MCF 10A (cell line): Measurements from ENCODE around the gene SRC. TPM values are rescaled to one million over a fixed set of nuclear protein-coding genes. Genes with fewer than 3 reads are reported as not detected.

Source experiments
- BruUV-seq: library from RNA; stranded (reverse); fragments of 400-500 nt; replicated peaks from 2 replicates; lab custom pipeline; 2021; lab: Mats Ljungman, UMichigan
- CTCF ChIA-PET: fragments of 300-600 bp; sonication (Branson Sonifier 250); formaldehyde crosslinking; extraction: SDS; loops from one replicate; lab custom pipeline; 2021; ENCODE audit warnings: antibody characterized with exemption, inconsistent platforms; lab: Yijun Ruan, JAX
- POLR2A ChIA-PET: fragments of 300-600, 350-650 bp; sonication (Branson Sonifier 250); formaldehyde crosslinking; extraction: SDS; loops from one replicate; lab custom pipeline; 2020; ENCODE audit warnings: antibody characterized with exemption, inconsistent platforms; lab: Yijun Ruan, JAX
- DNase-seq: peaks from one replicate; pipeline ENCODE4 v3.0.0-alpha.2; 2018; ENCODE audit not compliant: unreplicated experiment
- H3K27ac Mint-ChIP-seq: one replicate; pipeline ENCODE4 v1.8.0; 2022; ENCODE audit warnings: mild to moderate bottlenecking, low read depth, mixed read lengths; ENCODE audit not compliant: unreplicated experiment
- H3K27me3 Mint-ChIP-seq: one replicate; pipeline ENCODE4 v1.8.0; 2022; ENCODE audit warnings: mixed read lengths; ENCODE audit not compliant: insufficient read depth, unreplicated experiment
- H3K36me3 Mint-ChIP-seq: one replicate; pipeline ENCODE4 v1.8.0; 2022; ENCODE audit warnings: mild to moderate bottlenecking, moderate library complexity, mixed read lengths; ENCODE audit not compliant: insufficient read depth, unreplicated experiment
- H3K4me1 Mint-ChIP-seq: one replicate; pipeline ENCODE4 v1.8.0; 2022; ENCODE audit warnings: mixed read lengths; ENCODE audit not compliant: insufficient read depth, unreplicated experiment
- H3K4me3 Mint-ChIP-seq: one replicate; pipeline ENCODE4 v1.8.0; 2022; ENCODE audit warnings: mild to moderate bottlenecking, moderate library complexity, mixed read lengths; ENCODE audit not compliant: unreplicated experiment
- H3K9me3 Mint-ChIP-seq: one replicate; pipeline ENCODE4 v1.8.0; 2022; ENCODE audit warnings: mixed read lengths; ENCODE audit not compliant: unreplicated experiment
- intact Hi-C: fragments of 100-400 bp; cut with micrococcal nuclease; formaldehyde crosslinking; loops from 2 replicates; pipeline ENCODE4 v1.14.1; 2022
- total RNA-seq: library from RNA; stranded (reverse); gene quantifications from 2 replicates; pipeline ENCODE4 v1.2.3, GENCODE V29; 2022
- TF ChIP-seq, protein P1 (sequence below): fragments of 200-600 bp; IDR thresholded peaks from one replicate; pipeline ENCODE4 v1.8.0; 2022; ENCODE audit warnings: antibody characterized with exemption, mild to moderate bottlenecking; ENCODE audit not compliant: unreplicated experiment

The SRC gene
- total RNA-seq, 1 experiment from 2014 or later = 28.1 TPM

DNA sequence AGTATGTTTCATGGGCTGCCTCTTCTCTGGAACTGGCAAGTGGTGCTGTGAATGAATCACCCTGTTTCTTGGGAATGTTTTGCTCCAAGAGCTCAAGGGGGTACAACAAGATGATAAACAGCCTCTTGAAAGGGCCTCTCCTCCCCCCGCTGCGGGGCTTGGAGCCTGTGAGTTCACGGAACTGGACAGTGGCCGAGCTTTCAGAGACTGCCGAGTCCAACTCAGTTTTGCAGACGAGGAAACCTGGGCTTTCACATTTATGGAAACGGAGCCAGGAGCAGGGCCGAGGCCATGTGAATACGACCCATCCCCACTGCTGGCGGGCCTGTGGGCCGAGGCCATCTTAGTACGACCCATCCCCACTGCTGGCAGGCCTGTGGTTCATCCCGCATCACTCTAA lies 18.2 kb upstream of the SRC start:
- ChIA-PET CTCF (interaction anchor here (0.6 kb wide), 1 partner anchor 63 kb away, joined by 5 read pairs; no protein-coding TSS in a partner anchor), POLR2A (interaction anchor here (0.5 to 1.3 kb wide), 4 partner anchors 24 to 1165 kb away, joined by 3 to 4 read pairs (median 4); partner anchors contain the start of gene MANBAL)
- Mint-ChIP-seq H3K36me3 (no peaks in the 10 kb centered on the region), H3K27me3 (no peaks in the 10 kb centered on the region), H3K4me3 (no peak overlapping the region), H3K4me1 (peaks cover 11% of the 10 kb centered on the region), H3K27ac (no peak overlapping the region), H3K9me3 (no peaks in the 10 kb centered on the region)
- DNase-seq = no peak
- intact Hi-C loops = no loop called here
- no TSS peak for BruUV-seq
- TF ChIP-seq, protein P1, sequence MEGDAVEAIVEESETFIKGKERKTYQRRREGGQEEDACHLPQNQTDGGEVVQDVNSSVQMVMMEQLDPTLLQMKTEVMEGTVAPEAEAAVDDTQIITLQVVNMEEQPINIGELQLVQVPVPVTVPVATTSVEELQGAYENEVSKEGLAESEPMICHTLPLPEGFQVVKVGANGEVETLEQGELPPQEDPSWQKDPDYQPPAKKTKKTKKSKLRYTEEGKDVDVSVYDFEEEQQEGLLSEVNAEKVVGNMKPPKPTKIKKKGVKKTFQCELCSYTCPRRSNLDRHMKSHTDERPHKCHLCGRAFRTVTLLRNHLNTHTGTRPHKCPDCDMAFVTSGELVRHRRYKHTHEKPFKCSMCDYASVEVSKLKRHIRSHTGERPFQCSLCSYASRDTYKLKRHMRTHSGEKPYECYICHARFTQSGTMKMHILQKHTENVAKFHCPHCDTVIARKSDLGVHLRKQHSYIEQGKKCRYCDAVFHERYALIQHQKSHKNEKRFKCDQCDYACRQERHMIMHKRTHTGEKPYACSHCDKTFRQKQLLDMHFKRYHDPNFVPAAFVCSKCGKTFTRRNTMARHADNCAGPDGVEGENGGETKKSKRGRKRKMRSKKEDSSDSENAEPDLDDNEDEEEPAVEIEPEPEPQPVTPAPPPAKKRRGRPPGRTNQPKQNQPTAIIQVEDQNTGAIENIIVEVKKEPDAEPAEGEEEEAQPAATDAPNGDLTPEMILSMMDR = no peak

DNA sequence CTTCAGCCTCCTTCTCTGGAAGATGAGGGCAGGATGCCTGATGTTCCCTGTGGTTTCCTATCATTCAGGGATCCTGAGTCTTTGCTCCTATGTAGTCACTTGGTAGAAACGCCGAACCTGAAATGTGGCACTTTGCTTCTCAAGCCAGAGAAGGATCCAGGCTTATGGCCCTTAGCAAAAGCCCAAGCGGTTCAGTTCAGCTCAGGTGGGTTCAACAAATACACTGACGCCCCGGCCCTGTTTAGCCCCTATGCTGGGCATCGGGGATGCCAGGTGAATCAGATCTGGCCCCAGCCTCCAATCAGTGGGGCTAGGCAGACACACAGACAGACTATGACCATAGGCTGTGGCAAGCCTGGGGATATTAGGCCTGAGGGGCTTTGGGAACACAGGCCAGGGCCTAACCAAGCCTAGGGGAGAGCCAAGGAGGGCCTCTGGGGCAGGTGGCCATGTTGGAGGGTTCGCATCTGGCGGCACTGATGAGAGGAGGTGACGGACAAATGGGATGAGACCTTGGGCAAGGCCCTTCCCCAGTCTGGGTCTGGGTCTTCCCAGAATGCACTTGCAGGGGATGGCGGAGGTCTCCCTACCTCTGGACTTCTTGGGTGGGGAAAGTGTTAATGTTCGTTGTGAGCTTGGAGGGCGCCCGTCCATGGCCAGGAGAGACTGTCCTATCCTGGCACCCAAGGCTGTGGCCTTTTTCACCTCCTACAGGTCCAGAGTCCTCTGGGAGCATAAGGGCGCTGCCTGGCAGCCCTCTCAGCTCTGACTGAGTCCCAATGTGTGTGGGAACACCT lies 17.6 kb upstream of the SRC start:
- Mint-ChIP-seq H3K4me3 (no peak overlapping the region), H3K36me3 (no peaks in the 10 kb centered on the region), H3K27ac (no peak overlapping the region), H3K27me3 (no peaks in the 10 kb centered on the region), H3K9me3 (no peaks in the 10 kb centered on the region), H3K4me1 (peaks cover 11% of the 10 kb centered on the region)
- CTCF ChIA-PET = interaction anchor here (0.6 kb wide), 1 partner anchor 63 kb away, joined by 5 read pairs; no protein-coding TSS in a partner anchor
- intact Hi-C loops = no loop called here
- TF ChIP-seq, protein P1 = no peak
- DNase-seq = no peak
- POLR2A ChIA-PET = interaction anchor here (0.8 kb wide), 1 partner anchor 39 kb away, joined by 3 read pairs; the partner anchor contains the start of gene MANBAL
- BruUV-seq = no TSS peak

DNA sequence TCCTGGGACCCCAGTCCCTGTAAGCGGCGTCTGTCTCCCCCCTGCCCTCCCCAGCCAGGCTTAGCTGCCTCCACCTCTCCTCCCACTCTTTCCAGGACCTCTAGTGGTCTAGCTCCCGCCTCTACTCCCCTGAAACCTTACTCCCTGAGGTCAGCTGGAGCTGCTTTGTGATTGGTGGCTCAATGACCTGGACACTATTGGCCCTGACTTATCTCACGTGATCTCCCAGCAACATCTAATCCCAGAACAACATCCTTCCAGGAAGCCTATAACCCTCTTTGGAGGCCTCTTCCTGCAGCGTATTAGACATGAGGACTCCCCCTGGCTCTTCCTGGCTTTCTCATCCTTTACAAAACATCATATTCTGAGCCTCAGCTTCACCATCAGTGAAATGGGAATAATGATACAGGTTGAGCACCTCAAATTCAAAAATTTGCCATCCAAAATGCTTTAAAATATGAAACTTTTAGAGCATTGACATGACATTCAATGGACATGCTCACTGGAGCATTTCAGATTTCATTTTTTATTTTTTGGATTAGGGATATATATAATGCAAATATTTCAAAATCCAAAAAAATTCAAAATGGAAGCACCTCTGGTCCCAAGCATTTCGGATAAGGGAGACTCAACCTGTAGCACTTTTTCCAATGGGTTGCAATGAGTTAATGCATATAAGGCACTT lies 16.3 kb upstream of the SRC start:
- Mint-ChIP-seq H3K9me3 (no peaks in the 10 kb centered on the region), H3K4me1 (peaks cover 7% of the 10 kb centered on the region), H3K27ac (no peak overlapping the region), H3K4me3 (no peak overlapping the region), H3K27me3 (no peaks in the 10 kb centered on the region), H3K36me3 (no peaks in the 10 kb centered on the region)
- ChIA-PET POLR2A (interaction anchor here (1.1 kb wide), 1 partner anchor 8 kb away, joined by 6 read pairs; no protein-coding TSS in a partner anchor), CTCF (interaction anchor here (0.6 kb wide), 2 partner anchors 1018 to 1118 kb away, joined by 3 read pairs; no protein-coding TSS in a partner anchor)
- TF ChIP-seq, protein P1 = no peak
- intact Hi-C loops = no loop called here
- BruUV-seq = no TSS peak
- DNase-seq = no peak

DNA sequence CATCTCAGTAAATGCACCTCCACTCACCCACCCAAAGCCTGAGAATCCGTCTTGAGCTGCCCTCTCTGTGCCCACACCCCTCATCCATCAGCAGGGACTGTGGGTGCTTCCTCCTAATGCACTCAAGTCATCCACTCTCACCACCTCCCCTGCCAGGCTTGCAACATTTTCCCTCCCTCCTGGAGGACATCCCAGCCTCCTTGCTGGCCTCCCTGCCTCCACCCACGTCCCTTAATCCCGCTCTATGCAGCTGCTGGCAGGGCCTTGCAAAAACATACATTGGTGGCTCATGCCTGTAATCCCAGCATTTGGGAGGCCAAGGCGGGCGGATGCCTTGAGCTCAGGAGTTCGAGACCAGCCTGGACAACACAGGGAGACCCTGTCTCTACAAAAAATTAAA lies 15.6 kb upstream of the SRC start:
- BruUV-seq = no TSS peak
- TF ChIP-seq, protein P1 = no peak
- H3K4me1 Mint-ChIP-seq = peaks cover 7% of the 10 kb centered on the region
- DNase-seq = no peak
- POLR2A ChIA-PET = interaction anchor here (1.1 to 3.6 kb wide), 5 partner anchors 9 to 40 kb away, joined by 6 to 30 read pairs (median 26); partner anchors contain the start of genes MANBAL and SRC
- no peak overlapping the region for H3K4me3 Mint-ChIP-seq
- CTCF ChIA-PET = interaction anchor here (0.6 to 1.3 kb wide), 5 partner anchors 12 to 1017 kb away, joined by 3 to 4 read pairs (median 3); no protein-coding TSS in a partner anchor
- intact Hi-C loops = no loop called here
- H3K27me3 Mint-ChIP-seq = no peaks in the 10 kb centered on the region
- no peak overlapping the region for H3K27ac Mint-ChIP-seq
- no peaks in the 10 kb centered on the region for H3K9me3 Mint-ChIP-seq
- H3K36me3 Mint-ChIP-seq = no peaks in the 10 kb centered on the region
